Activated naive CD8-positive, alpha-beta T cell (primary cell): ENCODE results near the gene FHIT.

ENCODE experiments used
- H3K27ac Mint-ChIP-seq: one replicate; pipeline ENCODE4 v1.8.0; 2021; ENCODE audit warnings: mixed read lengths
- H3K27me3 Mint-ChIP-seq: one replicate; pipeline ENCODE4 v1.8.0; 2021; ENCODE audit warnings: mixed read lengths
- H3K36me3 Mint-ChIP-seq: one replicate; pipeline ENCODE4 v1.8.0; 2021; ENCODE audit warnings: mixed read lengths
- H3K4me1 Mint-ChIP-seq: one replicate; pipeline ENCODE4 v1.8.0; 2021; ENCODE audit warnings: low read depth, mixed read lengths
- H3K4me3 Mint-ChIP-seq: one replicate; pipeline ENCODE4 v1.8.0; 2021; ENCODE audit warnings: mild to moderate bottlenecking, mixed read lengths
- H3K9me3 Mint-ChIP-seq: one replicate; pipeline ENCODE4 v1.8.0; 2021; ENCODE audit warnings: low read depth, mixed read lengths

FHIT gene

DNA sequence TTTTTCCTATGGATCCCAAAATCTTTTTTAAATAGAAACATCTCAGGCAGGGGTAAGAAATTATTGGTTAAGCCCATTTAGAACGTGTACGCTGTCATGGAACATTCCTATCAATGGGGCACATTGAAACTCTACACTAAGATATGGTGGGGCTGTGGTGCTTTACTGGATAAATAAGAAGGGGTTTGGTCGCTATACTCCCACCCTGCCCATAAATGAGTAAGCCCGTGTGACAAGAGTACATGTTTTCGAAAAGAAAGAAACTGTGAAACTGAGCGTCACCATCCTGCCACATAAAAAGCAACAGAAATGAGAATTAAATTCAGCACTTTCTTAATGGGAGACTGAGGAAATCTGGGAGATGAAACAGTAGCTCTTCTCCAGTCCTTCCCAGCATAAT, 1271.7 kb downstream of the FHIT start:
- peak overlapping the region; percentile 62 for H3K4me3 Mint-ChIP-seq
- peaks cover 48% of the 10 kb centered on the region for H3K4me1 Mint-ChIP-seq
- peak overlapping the region; percentile 94 for H3K27ac Mint-ChIP-seq
- H3K9me3 Mint-ChIP-seq: peaks cover 5% of the 10 kb centered on the region
- H3K36me3 Mint-ChIP-seq: peaks cover 14% of the 10 kb centered on the region
- no peaks in the 10 kb centered on the region for H3K27me3 Mint-ChIP-seq

DNA sequence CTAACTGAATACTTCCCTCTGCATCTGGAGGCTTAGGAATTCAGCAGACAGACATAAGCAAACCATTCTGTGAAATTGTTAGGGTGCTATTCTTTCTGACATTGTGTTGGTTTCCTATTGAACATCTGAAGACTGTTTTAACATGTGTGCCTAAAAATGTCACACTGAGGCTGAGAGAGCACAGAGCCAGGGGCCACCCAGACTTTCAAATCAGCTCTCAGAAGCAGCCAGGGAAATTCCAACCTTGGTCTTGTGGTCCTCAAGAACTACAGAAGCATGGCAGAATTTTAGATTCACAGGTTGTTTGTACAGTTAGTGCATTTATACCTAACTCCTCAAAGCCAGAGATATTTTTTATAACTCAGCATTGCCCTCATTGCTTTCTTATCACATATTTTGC, 1272.3 kb downstream of the FHIT start:
- Mint-ChIP-seq H3K27ac (peak overlapping the region; percentile 94), H3K9me3 (peaks cover 1% of the 10 kb centered on the region), H3K36me3 (peaks cover 15% of the 10 kb centered on the region), H3K4me3 (peak overlapping the region; percentile 62), H3K4me1 (peaks cover 47% of the 10 kb centered on the region), H3K27me3 (no peaks in the 10 kb centered on the region)

- Mint-ChIP-seq H3K4me3 (no peak overlapping the region), H3K27ac (no peak overlapping the region), H3K9me3 (peaks cover 9% of the 10 kb centered on the region), H3K27me3 (no peaks in the 10 kb centered on the region), H3K36me3 (peaks cover 24% of the 10 kb centered on the region), H3K4me1 (peaks cover 13% of the 10 kb centered on the region)
These were observed 1280.5 kb downstream of the FHIT start for GRCh38 chr3:59970796-59971195.

- Mint-ChIP-seq H3K9me3 (peaks cover 9% of the 10 kb centered on the region), H3K4me1 (peaks cover 11% of the 10 kb centered on the region), H3K27ac (no peak overlapping the region), H3K36me3 (peaks cover 24% of the 10 kb centered on the region), H3K27me3 (no peaks in the 10 kb centered on the region), H3K4me3 (no peak overlapping the region)
These were observed 1280.9 kb downstream of the FHIT start for GRCh38 chr3:59970376-59970775.

- H3K36me3 Mint-ChIP-seq: peaks cover 20% of the 10 kb centered on the region
- peaks cover 9% of the 10 kb centered on the region for H3K4me1 Mint-ChIP-seq
- H3K4me3 Mint-ChIP-seq: no peak overlapping the region
- H3K9me3 Mint-ChIP-seq: peaks cover 9% of the 10 kb centered on the region
- H3K27me3 Mint-ChIP-seq: no peaks in the 10 kb centered on the region
- H3K27ac Mint-ChIP-seq: no peak overlapping the region
These were observed 1282.7 kb downstream of the FHIT start for GRCh38 chr3:59968513-59969045.

DNA sequence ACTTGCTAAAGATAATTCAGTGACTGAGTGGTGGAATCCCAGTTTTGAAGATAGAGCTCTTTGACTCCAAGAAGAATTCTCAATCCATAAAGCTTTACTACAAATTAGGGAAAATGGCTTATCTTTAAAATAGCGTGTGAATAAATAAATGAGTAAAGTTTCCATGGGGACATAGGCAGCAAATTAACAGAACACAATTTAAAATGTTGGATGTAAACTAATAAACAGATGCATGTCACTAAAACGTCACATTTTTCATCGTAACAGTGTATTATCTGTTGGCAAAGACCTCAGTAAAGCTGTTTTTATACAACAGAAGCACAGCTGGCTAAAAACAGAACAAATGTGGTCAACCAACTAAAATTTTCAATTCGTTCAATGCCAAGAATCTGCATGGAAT, 1287.6 kb downstream of the FHIT start:
- Mint-ChIP-seq H3K27me3 (no peaks in the 10 kb centered on the region), H3K27ac (no peak overlapping the region), H3K36me3 (peaks cover 22% of the 10 kb centered on the region), H3K4me1 (peaks cover 23% of the 10 kb centered on the region), H3K9me3 (peaks cover 9% of the 10 kb centered on the region), H3K4me3 (no peak overlapping the region)

GRCh38 chr3:59957150-59957549, 1294.1 kb downstream of the FHIT start:
- Mint-ChIP-seq H3K4me3 (no peak overlapping the region), H3K27ac (no peak overlapping the region), H3K27me3 (no peaks in the 10 kb centered on the region), H3K36me3 (peaks cover 32% of the 10 kb centered on the region), H3K9me3 (peaks cover 4% of the 10 kb centered on the region), H3K4me1 (peaks cover 44% of the 10 kb centered on the region)

DNA sequence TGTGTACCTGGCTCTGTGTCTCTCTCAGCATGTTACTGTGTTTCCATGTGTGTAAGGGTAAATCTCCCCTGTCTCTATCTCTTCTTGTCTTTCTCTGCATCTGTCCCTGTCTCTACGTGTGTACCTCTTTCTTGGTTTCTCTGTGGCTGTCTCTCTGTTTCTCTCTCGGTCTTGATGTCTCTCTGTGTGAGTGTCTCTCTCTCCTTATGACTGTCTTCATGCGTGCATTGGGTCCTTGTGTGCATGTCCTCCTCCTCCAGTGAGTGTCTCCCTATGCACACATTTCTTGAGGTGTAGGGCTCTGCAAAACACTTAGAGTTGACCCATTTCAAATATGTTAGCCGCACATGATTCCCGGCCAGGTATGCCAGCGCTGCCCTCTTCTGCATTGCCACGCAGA, 1298.1 kb downstream of the FHIT start:
- Mint-ChIP-seq H3K27me3 (no peaks in the 10 kb centered on the region), H3K36me3 (peaks cover 23% of the 10 kb centered on the region), H3K4me1 (peaks cover 28% of the 10 kb centered on the region), H3K9me3 (no peaks in the 10 kb centered on the region), H3K4me3 (no peak overlapping the region), H3K27ac (no peak overlapping the region)

GRCh38 chr3:59949311-59949710, 1301.9 kb downstream of the FHIT start:
- peaks cover 8% of the 10 kb centered on the region for H3K9me3 Mint-ChIP-seq
- no peaks in the 10 kb centered on the region for H3K27me3 Mint-ChIP-seq
- no peak overlapping the region for H3K4me3 Mint-ChIP-seq
- H3K4me1 Mint-ChIP-seq: peaks cover 8% of the 10 kb centered on the region
- H3K27ac Mint-ChIP-seq: no peak overlapping the region
- H3K36me3 Mint-ChIP-seq: peaks cover 17% of the 10 kb centered on the region

- H3K4me1 Mint-ChIP-seq: peaks cover 9% of the 10 kb centered on the region
- H3K36me3 Mint-ChIP-seq: peaks cover 2% of the 10 kb centered on the region
- H3K9me3 Mint-ChIP-seq: peaks cover 8% of the 10 kb centered on the region
- H3K27me3 Mint-ChIP-seq: no peaks in the 10 kb centered on the region
- no peak overlapping the region for H3K4me3 Mint-ChIP-seq
- no peak overlapping the region for H3K27ac Mint-ChIP-seq
These were observed 1304.9 kb downstream of the FHIT start for GRCh38 chr3:59946401-59946800.

GRCh38 chr3:59940718-59941117, 1310.5 kb downstream of the FHIT start:
- H3K4me1 Mint-ChIP-seq: peaks cover 42% of the 10 kb centered on the region
- no peaks in the 10 kb centered on the region for H3K27me3 Mint-ChIP-seq
- no peaks in the 10 kb centered on the region for H3K36me3 Mint-ChIP-seq
- H3K9me3 Mint-ChIP-seq: peaks cover 8% of the 10 kb centered on the region
- no peak overlapping the region for H3K4me3 Mint-ChIP-seq
- no peak overlapping the region for H3K27ac Mint-ChIP-seq

GRCh38 chr3:59939826-59940426, 1311.3 kb downstream of the FHIT start:
- no peak overlapping the region for H3K4me3 Mint-ChIP-seq
- H3K36me3 Mint-ChIP-seq: peaks cover 5% of the 10 kb centered on the region
- no peaks in the 10 kb centered on the region for H3K27me3 Mint-ChIP-seq
- H3K4me1 Mint-ChIP-seq: peaks cover 50% of the 10 kb centered on the region
- H3K27ac Mint-ChIP-seq: no peak overlapping the region
- peaks cover 5% of the 10 kb centered on the region for H3K9me3 Mint-ChIP-seq

DNA sequence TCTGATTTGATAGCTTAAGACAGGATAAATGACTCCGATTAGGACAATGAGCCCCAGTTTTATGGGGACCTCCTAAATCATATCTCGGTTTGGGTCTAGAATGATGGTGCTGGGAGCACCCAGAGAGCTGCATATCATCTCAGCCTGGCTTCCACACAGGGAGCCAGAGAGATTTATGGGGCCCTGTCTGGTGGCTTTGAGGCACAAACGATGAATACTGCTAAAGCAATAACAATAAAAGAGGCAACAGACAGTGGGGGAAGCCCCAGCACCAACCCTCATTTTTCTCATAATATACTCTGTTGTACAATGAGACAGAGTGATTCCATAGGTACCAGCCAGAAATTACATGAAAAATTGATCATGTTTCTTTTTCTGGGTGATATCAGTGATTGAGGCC, 1312.4 kb downstream of the FHIT start:
- Mint-ChIP-seq H3K27me3 (no peaks in the 10 kb centered on the region), H3K27ac (no peak overlapping the region), H3K9me3 (no peaks in the 10 kb centered on the region), H3K4me3 (no peak overlapping the region), H3K4me1 (peaks cover 58% of the 10 kb centered on the region), H3K36me3 (peaks cover 7% of the 10 kb centered on the region)

GRCh38 chr3:59937201-59937600, 1314.1 kb downstream of the FHIT start:
- H3K36me3 Mint-ChIP-seq: peaks cover 9% of the 10 kb centered on the region
- H3K4me3 Mint-ChIP-seq: no peak overlapping the region
- H3K27me3 Mint-ChIP-seq: no peaks in the 10 kb centered on the region
- H3K4me1 Mint-ChIP-seq: peaks cover 74% of the 10 kb centered on the region
- no peaks in the 10 kb centered on the region for H3K9me3 Mint-ChIP-seq
- no peak overlapping the region for H3K27ac Mint-ChIP-seq

DNA sequence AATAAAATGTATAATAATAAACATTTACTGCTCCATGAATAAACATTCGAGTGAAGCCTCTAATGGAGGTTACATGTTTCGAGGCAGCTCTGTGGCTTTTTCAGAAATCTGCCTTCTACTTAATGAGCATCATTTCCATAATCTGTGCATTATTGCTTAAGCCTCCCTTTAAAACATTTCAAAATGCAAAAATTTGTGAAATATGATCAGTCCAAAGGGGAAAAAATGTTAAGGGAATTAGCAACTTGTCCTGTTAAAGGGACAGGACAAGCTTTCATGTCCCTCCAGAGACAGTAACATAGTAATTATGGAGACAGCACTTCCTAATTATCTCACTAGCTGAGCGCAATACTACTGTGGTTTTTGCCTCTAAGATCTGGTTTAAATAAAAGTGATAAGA, 1314.8 kb downstream of the FHIT start:
- Mint-ChIP-seq H3K27ac (no peak overlapping the region), H3K4me3 (no peak overlapping the region), H3K36me3 (peaks cover 9% of the 10 kb centered on the region), H3K9me3 (no peaks in the 10 kb centered on the region), H3K27me3 (no peaks in the 10 kb centered on the region), H3K4me1 (peaks cover 73% of the 10 kb centered on the region)

- H3K9me3 Mint-ChIP-seq: no peaks in the 10 kb centered on the region
- H3K27ac Mint-ChIP-seq: peak overlapping the region; percentile 22
- H3K4me3 Mint-ChIP-seq: no peak overlapping the region
These were observed 1316.2 kb downstream of the FHIT start for GRCh38 chr3:59935025-59935424.

More at GRCh38 chr3:59935025-59935424, 1316.2 kb downstream of the FHIT start:
- H3K27me3 Mint-ChIP-seq: no peaks in the 10 kb centered on the region
- peaks cover 10% of the 10 kb centered on the region for H3K36me3 Mint-ChIP-seq
- peaks cover 71% of the 10 kb centered on the region for H3K4me1 Mint-ChIP-seq
